Measurements from ENCODE around the gene ELP4.

- no peak for TF ChIP-seq CTCF (IDR thresholded peaks at IDR 0.05)
- TF ChIP-seq POLR2A (IDR thresholded peaks at IDR 0.05) = no peak
These were observed 312.2 kb downstream of the ELP4 start for GRCh38 chr11:31821766-31822165.
